A549 (cell line): Measurements from ENCODE around the gene ARSD. TPM values are rescaled to one million over a fixed set of nuclear protein-coding genes. Genes with fewer than 3 reads are reported as not detected.
"Not testable (repeated sequence)": the region's sequence is repeated elsewhere in the genome, so short reads cannot be mapped to it uniquely, and the experiment has no call there.

Experiments
- ATAC-seq, 2 experiments: fragments of 200-7000 bp in 1 of 2; fragments of >200 bp in 1 of 2; cut with Nextera tagmentation in 1 of 2; cut with Tn5 transposase in 1 of 2; 3 replicates each; pipeline versions ENCODE4 v1.8.0 to v1.9.1; 2018 to 2020; ENCODE audit warnings: mild to moderate bottlenecking in 1 of 2, moderate library complexity in 1 of 2
- CTCF ChIA-PET: fragments of 300-600 bp; sonication (Branson Sonifier 250); formaldehyde crosslinking; extraction: SDS; loops from one replicate; lab custom pipeline; 2021; ENCODE audit warnings: antibody characterized with exemption, inconsistent platforms; lab: Yijun Ruan, JAX
- POLR2A ChIA-PET: fragments of 350-600 bp; formaldehyde crosslinking; extraction: SDS; loops from one replicate; lab custom pipeline; 2021; ENCODE audit warnings: antibody characterized with exemption, inconsistent platforms; lab: Yijun Ruan, JAX
- DNase-seq, 2 experiments: peaks; one replicate each; pipeline versions ENCODE4 v3.0.0 to v3.0.0-alpha.2; 2011 to 2016; ENCODE audit warnings: low read depth in 1 of 2, low spot score in 1 of 2
- FAIRE-seq: peaks from 2 replicates; lab custom pipeline; 2011; peaks lifted over from hg19 to GRCh38; lab: Jason Lieb, UNC
- H3K27ac ChIP-seq, 2 experiments: fragments of >200 bp; sonication (Bioruptor Twin); formaldehyde crosslinking; 3 replicates each; pipeline ENCODE4 v1.5.1; 2016 to 2017
- H3K4me1 ChIP-seq: fragments of >200 bp; sonication (Bioruptor Twin); formaldehyde crosslinking; 3 replicates; pipeline ENCODE4 v1.6.1; 2016
- H3K4me2 ChIP-seq: fragments of >200 bp; sonication (Bioruptor Twin); formaldehyde crosslinking; 3 replicates; pipeline ENCODE4 v1.6.1; 2016
- H3K4me3 ChIP-seq: fragments of >200 bp; sonication (Bioruptor Twin); formaldehyde crosslinking; 3 replicates; pipeline ENCODE4 v1.5.1; 2016
- H3K9me3 ChIP-seq: fragments of >200 bp; sonication (Bioruptor Twin); formaldehyde crosslinking; 3 replicates; pipeline ENCODE4 v1.6.1; 2016
- BHLHE40 ChIP-seq: IDR thresholded peaks from 2 replicates; pipeline ENCODE4 v1.6.1; 2012; ENCODE audit warnings: low read depth, low read length, inconsistent platforms
- CHD4 ChIP-seq: fragments of 200-600 bp; sonication (generic); IDR thresholded peaks from 2 replicates; pipeline ENCODE4 v1.6.1; 2016; ENCODE audit warnings: antibody characterized with exemption, mild to moderate bottlenecking, borderline replicate concordance
- EP300 ChIP-seq, 2 experiments: fragments of >200 bp; sonication (Bioruptor Twin); formaldehyde crosslinking; IDR thresholded peaks; 2 replicates in 1 of 2; 3 replicates in 1 of 2; pipeline ENCODE4 v1.6.1; 2016 to 2017
- ESRRA ChIP-seq: fragments of 150-350 bp; IDR thresholded peaks from 2 replicates; pipeline ENCODE4 v1.6.1; 2014; ENCODE audit warnings: mild to moderate bottlenecking, low read length, borderline replicate concordance
- FOSB ChIP-seq: fragments of 250-450 bp; sonication (Bioruptor Pico); IDR thresholded peaks from 2 replicates; pipeline ENCODE4 v1.5.0; 2020; ENCODE audit warnings: mild to moderate bottlenecking, moderate library complexity
- FOSL2 ChIP-seq, 2 experiments: fragments of 450-650 bp in 1 of 2; fragments of >200 bp in 1 of 2; sonication (Bioruptor Twin) in 1 of 2; formaldehyde crosslinking; IDR thresholded peaks; 2 replicates each; pipeline versions ENCODE4 v1.5.0 to v1.6.1; 2016 to 2020; ENCODE audit warnings: mild to moderate bottlenecking in 1 of 2, moderate library complexity in 1 of 2
- HEYL ChIP-seq: fragments of 250-450 bp; sonication (Bioruptor Pico); IDR thresholded peaks from 2 replicates; pipeline ENCODE4 v1.8.0; 2021; ENCODE audit warnings: mild to moderate bottlenecking, moderate library complexity
- HOXA7 ChIP-seq: fragments of 250-450 bp; sonication (Bioruptor Pico); IDR thresholded peaks from 2 replicates; pipeline ENCODE4 v1.5.0; 2020; ENCODE audit warnings: mild to moderate bottlenecking, moderate library complexity
- HOXB13 ChIP-seq: fragments of 250-450 bp; sonication (Bioruptor Pico); IDR thresholded peaks from 2 replicates; pipeline ENCODE4 v1.5.0; 2020; ENCODE audit warnings: low read depth, mild to moderate bottlenecking, moderate library complexity
- JUN ChIP-seq, 2 experiments: fragments of >200 bp; sonication (Bioruptor Twin); formaldehyde crosslinking; IDR thresholded peaks; 2 replicates in 1 of 2; 3 replicates in 1 of 2; pipeline ENCODE4 v1.6.1; 2016 to 2017
- MYC ChIP-seq: IDR thresholded peaks from 2 replicates; pipeline ENCODE4 v1.6.1; 2012; ENCODE audit warnings: mild to moderate bottlenecking, inconsistent platforms, low read length, improper control_type of control experiment, borderline replicate concordance
- NFE2L2 ChIP-seq: fragments of 150-350 bp; conservative IDR thresholded peaks from 2 replicates; pipeline ENCODE4 v1.6.1; 2014; ENCODE audit warnings: low read length
- POLR2A ChIP-seq: IDR thresholded peaks from 2 replicates; pipeline ENCODE4 v1.6.1; 2012; ENCODE audit warnings: mild to moderate bottlenecking, low read length
- RAD21 ChIP-seq, 2 experiments: fragments of >200 bp in 1 of 2; sonication (Bioruptor Twin) in 1 of 2; formaldehyde crosslinking in 1 of 2; IDR thresholded peaks in 1 of 2; conservative IDR thresholded peaks in 1 of 2; 2 replicates in 1 of 2; 3 replicates in 1 of 2; pipeline ENCODE4 v1.6.1; 2012 to 2018; ENCODE audit warnings: inconsistent platforms in 1 of 2
- RCOR1 ChIP-seq: fragments of 150-350 bp; IDR thresholded peaks from 2 replicates; pipeline ENCODE4 v1.6.1; 2014; ENCODE audit warnings: antibody characterized with exemption, low read length, low read depth
- RFX5 ChIP-seq: fragments of 450-650 bp; IDR thresholded peaks from 2 replicates; pipeline ENCODE4 v1.7.1; 2014; ENCODE audit warnings: antibody characterized with exemption, mild to moderate bottlenecking, moderate library complexity
- TFCP2L1 ChIP-seq: fragments of 250-450 bp; sonication (Bioruptor Pico); IDR thresholded peaks from 2 replicates; pipeline ENCODE4 v1.5.0; 2021; ENCODE audit warnings: mild to moderate bottlenecking
- WGBS: methylation state at CpG from one replicate; pipeline ENCODE4 v1.1.6; 2017; ENCODE audit errors: missing lambda C conversion rate; 5-methylcytosine and 5-hydroxymethylcytosine counted together
- polyA plus RNA-seq, 4 experiments: library from polyadenylated mRNA; depleted of rRNA in 3 of 4; stranded (reverse); fragments of >200 nt; fragmentation: RNase III in 1 of 4; extraction: RNeasy Plus Mini Kit Qiagen cat#74134 plus additional on column Dnase treatment in 1 of 4; gene quantifications; 2 replicates in 3 of 4; 3 replicates in 1 of 4; pipeline ENCODE4 v1.2.3, GENCODE V29; 2011 to 2017
- TF ChIP-seq, protein P1 (sequence below): fragments of 250-450 bp; sonication (Bioruptor Pico); IDR thresholded peaks from 2 replicates; pipeline ENCODE4 v1.5.0; 2020; ENCODE audit warnings: low read depth, mild to moderate bottlenecking, moderate library complexity
- TF ChIP-seq, protein P2 (sequence below): fragments of 150-350 bp; IDR thresholded peaks from 2 replicates; pipeline ENCODE4 v1.6.1; 2014; ENCODE audit warnings: low read depth, mild to moderate bottlenecking, low read length
- TF ChIP-seq, protein P3 (sequence below): IDR thresholded peaks from 2 replicates; pipeline ENCODE4 v1.6.1; 2012; ENCODE audit warnings: low read depth, borderline replicate concordance
- TF ChIP-seq, protein P4 (sequence below): IDR thresholded peaks from 2 replicates; pipeline ENCODE4 v1.6.1; 2012
- TF ChIP-seq, protein P5 (sequence below): fragments of >200 bp; sonication (Bioruptor Twin); formaldehyde crosslinking; IDR thresholded peaks from 3 replicates; pipeline ENCODE4 v1.6.1; 2016
- TF ChIP-seq, protein P6 (sequence below): IDR thresholded peaks from 2 replicates; pipeline ENCODE4 v1.6.1; 2012

Gene ARSD
- polyA plus RNA-seq, 2 of the 4 experiments (the other 2 are of a cell fraction) = 9.9 to 17.4 TPM

DNA sequence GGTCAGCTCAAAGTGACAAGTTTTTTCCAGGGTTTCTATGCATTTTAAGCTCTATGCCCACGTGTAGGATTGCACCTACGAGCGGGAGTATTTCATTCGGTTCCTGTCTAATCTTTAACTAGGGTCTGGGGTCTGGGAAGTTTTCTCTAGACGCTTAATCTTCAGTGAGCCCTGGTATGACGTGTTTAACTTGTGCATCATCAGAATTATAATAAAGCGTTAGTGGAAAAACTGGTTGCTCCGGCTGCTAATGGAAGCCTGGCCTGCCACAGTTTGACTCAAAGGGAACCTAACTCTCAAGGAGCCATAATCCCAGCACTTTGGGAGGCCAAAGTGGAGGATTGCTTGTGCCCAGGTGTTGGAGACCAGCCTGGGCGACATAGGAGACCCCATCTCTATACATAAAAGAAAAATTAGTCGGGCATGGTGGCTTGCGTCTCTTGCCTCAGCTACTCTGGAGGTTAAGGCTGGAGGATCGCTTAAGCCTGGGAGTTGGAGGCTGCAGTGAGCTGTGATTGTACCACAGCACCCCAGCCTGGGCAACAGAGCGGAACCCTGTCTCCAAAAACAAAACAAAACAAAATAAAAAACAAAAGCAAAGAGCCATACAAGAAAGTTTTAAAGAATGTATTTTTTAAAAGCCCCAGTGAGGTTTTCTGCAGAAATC, 30.2 kb downstream of the ARSD start:
- no peak for TF ChIP-seq RFX5
- no peak for TF ChIP-seq MYC
- TF ChIP-seq, protein P1, sequence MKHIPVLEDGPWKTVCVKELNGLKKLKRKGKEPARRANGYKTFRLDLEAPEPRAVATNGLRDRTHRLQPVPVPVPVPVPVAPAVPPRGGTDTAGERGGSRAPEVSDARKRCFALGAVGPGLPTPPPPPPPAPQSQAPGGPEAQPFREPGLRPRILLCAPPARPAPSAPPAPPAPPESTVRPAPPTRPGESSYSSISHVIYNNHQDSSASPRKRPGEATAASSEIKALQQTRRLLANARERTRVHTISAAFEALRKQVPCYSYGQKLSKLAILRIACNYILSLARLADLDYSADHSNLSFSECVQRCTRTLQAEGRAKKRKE (CRISPR knock-in tag) = no peak
- TF ChIP-seq NFE2L2 = no peak
- TF ChIP-seq, protein P2, sequence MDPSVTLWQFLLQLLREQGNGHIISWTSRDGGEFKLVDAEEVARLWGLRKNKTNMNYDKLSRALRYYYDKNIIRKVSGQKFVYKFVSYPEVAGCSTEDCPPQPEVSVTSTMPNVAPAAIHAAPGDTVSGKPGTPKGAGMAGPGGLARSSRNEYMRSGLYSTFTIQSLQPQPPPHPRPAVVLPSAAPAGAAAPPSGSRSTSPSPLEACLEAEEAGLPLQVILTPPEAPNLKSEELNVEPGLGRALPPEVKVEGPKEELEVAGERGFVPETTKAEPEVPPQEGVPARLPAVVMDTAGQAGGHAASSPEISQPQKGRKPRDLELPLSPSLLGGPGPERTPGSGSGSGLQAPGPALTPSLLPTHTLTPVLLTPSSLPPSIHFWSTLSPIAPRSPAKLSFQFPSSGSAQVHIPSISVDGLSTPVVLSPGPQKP = no peak
- TF ChIP-seq, protein P3, sequence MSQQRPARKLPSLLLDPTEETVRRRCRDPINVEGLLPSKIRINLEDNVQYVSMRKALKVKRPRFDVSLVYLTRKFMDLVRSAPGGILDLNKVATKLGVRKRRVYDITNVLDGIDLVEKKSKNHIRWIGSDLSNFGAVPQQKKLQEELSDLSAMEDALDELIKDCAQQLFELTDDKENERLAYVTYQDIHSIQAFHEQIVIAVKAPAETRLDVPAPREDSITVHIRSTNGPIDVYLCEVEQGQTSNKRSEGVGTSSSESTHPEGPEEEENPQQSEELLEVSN = no peak
- TF ChIP-seq ESRRA = no peak
- TF ChIP-seq TFCP2L1 (CRISPR knock-in tag) = no peak
- TF ChIP-seq HOXB13 (CRISPR knock-in tag) = no peak
- TF ChIP-seq RCOR1 = no peak
- TF ChIP-seq HOXA7 (CRISPR knock-in tag) = no peak
- H3K4me3 ChIP-seq = no peak overlapping the region
- H3K9me3 ChIP-seq = peaks cover 15% of the 10 kb centered on the region; the same call in 1 of the 3 replicates
- H3K4me1 ChIP-seq = peaks cover 40% of the 10 kb centered on the region
- ChIA-PET POLR2A (no interaction called here), CTCF (no interaction called here)
- peak overlapping the region; percentile 56 to 81 for H3K27ac ChIP-seq
- H3K4me2 ChIP-seq = peak overlapping the region; percentile 76
- DNase-seq (no peak), ATAC-seq (no peak), FAIRE-seq (no peak)
- WGBS = 88% methylated on average over 11 of the region's 13 CpGs

DNA sequence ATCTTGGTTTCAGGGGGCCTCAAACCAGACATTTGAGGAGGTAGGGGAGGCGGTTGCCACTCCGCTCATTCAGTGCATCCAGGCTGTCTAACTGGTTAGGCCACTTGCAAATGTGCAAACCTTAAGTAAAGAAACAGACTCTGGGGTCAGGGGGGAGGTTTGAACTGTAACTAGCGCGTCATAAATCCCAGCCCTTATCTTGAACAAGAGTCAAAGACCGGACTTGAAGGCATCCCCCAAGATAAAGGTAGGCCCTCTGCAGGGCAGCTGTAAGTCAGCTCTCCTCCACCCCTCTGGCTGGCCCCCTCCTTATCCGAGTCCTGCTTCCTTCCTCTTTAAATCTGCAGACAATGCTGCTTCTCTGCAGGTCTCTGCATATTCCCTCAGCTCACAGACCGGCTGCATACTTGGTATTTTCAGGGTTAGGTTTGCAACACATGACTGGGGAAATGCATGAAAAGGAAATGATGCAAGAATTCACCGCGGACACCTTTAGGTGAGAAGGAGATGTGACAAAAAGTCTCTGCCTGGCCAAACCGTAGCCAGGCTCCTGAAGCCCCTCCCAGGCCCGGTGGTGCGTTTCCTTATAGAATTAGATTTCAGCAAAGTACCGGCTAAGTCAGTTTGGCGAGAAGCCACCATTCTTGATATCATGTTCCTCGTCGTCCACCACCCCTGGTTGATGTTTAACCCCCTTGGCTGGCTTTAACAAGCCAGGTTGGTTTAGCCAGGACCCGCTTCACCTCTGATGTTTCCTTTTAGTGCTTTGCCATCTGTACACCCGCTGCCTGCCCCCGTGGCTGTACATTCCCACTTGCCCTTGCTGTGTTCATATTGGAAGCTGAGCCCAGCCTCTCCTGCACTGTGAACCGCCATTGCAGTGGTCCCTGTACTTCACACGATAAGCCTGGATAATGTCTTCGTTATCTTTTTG, 31.2 kb downstream of the ARSD start:
- Histone ChIP-seq H3K4me1 (peaks cover 40% of the 10 kb centered on the region), H3K4me2 (peak overlapping the region; percentile 76), H3K27ac (peak overlapping the region; percentile 56 to 81)
- H3K4me3 ChIP-seq, POLR2A ChIA-PET, H3K9me3 ChIP-seq: not testable (repeated sequence)
- peak; percentile 62 to 81 for ATAC-seq
- 23% methylated on average over 22 of the region's 22 CpGs for WGBS
- TF ChIP-seq, protein P4, sequence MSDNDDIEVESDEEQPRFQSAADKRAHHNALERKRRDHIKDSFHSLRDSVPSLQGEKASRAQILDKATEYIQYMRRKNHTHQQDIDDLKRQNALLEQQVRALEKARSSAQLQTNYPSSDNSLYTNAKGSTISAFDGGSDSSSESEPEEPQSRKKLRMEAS = 0 out of 2 replicates have a peak, but pooled peaks have one; percentile 14
- FAIRE-seq = peak; percentile 59
- peak in 1 of 2 experiments; percentile 49 for DNase-seq
- CTCF ChIA-PET = interaction anchor here (1.1 kb wide), 1 partner anchor 77 kb away, joined by 3 read pairs; no protein-coding TSS in a partner anchor

DNA sequence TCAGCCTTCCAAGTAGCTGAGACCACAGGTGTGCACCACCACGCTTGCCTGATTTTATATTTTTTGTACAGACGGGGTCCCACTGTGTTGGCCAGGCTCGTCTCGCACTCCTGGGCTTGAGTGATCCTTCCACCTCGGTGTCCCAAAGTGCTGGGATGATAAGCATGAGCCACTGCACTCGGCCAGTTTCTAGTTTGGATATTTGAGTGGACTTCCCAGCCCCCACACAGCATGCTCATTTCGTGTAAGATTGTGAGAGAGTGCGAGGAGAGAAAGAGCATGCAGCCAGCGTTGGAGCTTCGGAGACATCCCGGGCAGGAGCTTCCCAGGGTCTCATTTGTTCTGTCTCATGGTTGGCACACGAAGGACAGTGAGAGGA, 31.8 kb downstream of the ARSD start:
- Histone ChIP-seq H3K27ac (peak overlapping the region; percentile 56 to 81), H3K4me3 (no peak overlapping the region), H3K9me3 (0 out of 3 replicates have a peak, but pooled peaks cover 2% of the 10 kb centered on the region), H3K4me2 (peak overlapping the region; percentile 76), H3K4me1 (peaks cover 40% of the 10 kb centered on the region)
- FAIRE-seq (no peak), ATAC-seq (no peak; a peak in 1 of 6 replicates), DNase-seq (no peak)
- 87% methylated on average over 11 of the region's 12 CpGs for WGBS
- POLR2A ChIA-PET = no interaction called here
- CTCF ChIA-PET = interaction anchor here (1.1 kb wide), 1 partner anchor 76 kb away, joined by 3 read pairs; no protein-coding TSS in a partner anchor
- TF ChIP-seq, protein P3 = no peak
- TF ChIP-seq FOSB (no peak), EP300 (IDR thresholded peaks at IDR 0.05) (no peak), FOSL2 (IDR thresholded peaks at IDR 0.05) (no peak), FOSL2 (CRISPR knock-in tag; IDR thresholded peaks at IDR 0.05) (no peak), JUN (IDR thresholded peaks at IDR 0.05) (no peak), POLR2A (no peak), RAD21 (conservative IDR thresholded peaks at IDR 0.05 in 1 of 2, IDR thresholded peaks at IDR 0.05 in 1 of 2) (no peak), HEYL (no peak), HOXB13 (CRISPR knock-in tag) (no peak), CHD4 (no peak), NFE2L2 (no peak), BHLHE40 (no peak)
- TF ChIP-seq, protein P5, sequence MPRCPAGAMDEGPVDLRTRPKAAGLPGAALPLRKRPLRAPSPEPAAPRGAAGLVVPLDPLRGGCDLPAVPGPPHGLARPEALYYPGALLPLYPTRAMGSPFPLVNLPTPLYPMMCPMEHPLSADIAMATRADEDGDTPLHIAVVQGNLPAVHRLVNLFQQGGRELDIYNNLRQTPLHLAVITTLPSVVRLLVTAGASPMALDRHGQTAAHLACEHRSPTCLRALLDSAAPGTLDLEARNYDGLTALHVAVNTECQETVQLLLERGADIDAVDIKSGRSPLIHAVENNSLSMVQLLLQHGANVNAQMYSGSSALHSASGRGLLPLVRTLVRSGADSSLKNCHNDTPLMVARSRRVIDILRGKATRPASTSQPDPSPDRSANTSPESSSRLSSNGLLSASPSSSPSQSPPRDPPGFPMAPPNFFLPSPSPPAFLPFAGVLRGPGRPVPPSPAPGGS = no peak
- TF ChIP-seq, protein P6, sequence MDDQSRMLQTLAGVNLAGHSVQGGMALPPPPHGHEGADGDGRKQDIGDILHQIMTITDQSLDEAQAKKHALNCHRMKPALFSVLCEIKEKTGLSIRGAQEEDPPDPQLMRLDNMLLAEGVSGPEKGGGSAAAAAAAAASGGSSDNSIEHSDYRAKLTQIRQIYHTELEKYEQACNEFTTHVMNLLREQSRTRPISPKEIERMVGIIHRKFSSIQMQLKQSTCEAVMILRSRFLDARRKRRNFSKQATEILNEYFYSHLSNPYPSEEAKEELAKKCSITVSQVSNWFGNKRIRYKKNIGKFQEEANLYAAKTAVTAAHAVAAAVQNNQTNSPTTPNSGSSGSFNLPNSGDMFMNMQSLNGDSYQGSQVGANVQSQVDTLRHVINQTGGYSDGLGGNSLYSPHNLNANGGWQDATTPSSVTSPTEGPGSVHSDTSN = no peak
